HCT116 (cell line): ENCODE data around the gene COMMD1. TPM values are rescaled to one million over a fixed set of nuclear protein-coding genes. Genes with fewer than 3 reads are reported as not detected.

Experiments
- ATAC-seq: fragments of 200-7000 bp; cut with Tn5 transposase; 2 replicates; pipeline ENCODE4 v1.9.1; 2020; ENCODE audit warnings: mild to moderate bottlenecking, moderate library complexity
- BruUV-seq: library from RNA; stranded (reverse); fragments of 400-500 nt; replicated peaks from 2 replicates; lab custom pipeline; 2021; lab: Mats Ljungman, UMichigan
- CTCF ChIA-PET: fragments of 300-600 bp; sonication (Branson Sonifier 250); formaldehyde crosslinking; loops from one replicate; lab custom pipeline; 2021; ENCODE audit warnings: antibody characterized with exemption; lab: Charles Lee
- POLR2A ChIA-PET: fragments of 300-600, 350-600 bp; sonication (Branson Sonifier 250); formaldehyde crosslinking; loops from one replicate; lab custom pipeline; 2021; ENCODE audit warnings: antibody characterized with exemption; lab: Charles Lee
- RAD21 ChIA-PET, 2 experiments: fragments of 300-600 bp; sonication (Branson Sonifier 250); formaldehyde crosslinking; loops; one replicate each; lab custom pipeline; 2023; ENCODE audit warnings: low total read pairs in 2 of 2; ENCODE audit not compliant: uncharacterized antibody in 2 of 2, unreplicated experiment in 2 of 2, low non-redundant PET in 1 of 2; lab: Charles Lee
- DNase-seq: peaks from one replicate; pipeline ENCODE4 v3.0.0-alpha.2; 2010; ENCODE audit warnings: low read depth, low spot score
- H2AFZ ChIP-seq: fragments of 200-600 bp; shearing (Covaris generic), sonication (generic); 2 replicates; pipeline ENCODE4 v1.6.1; 2017; ENCODE audit warnings: low read depth, mixed run types, mixed read lengths, antibody characterized with exemption, low read length; ENCODE audit not compliant: poor library complexity, severe bottlenecking
- H3K27ac ChIP-seq: 2 replicates; pipeline ENCODE4 v1.5.1; 2012; ENCODE audit warnings: low read depth, low read length
- H3K27me3 ChIP-seq: fragments of 200-600 bp; sonication (generic); 2 replicates; pipeline ENCODE4 v1.6.1; 2016; ENCODE audit warnings: mixed run types, low read length, mixed read lengths; ENCODE audit not compliant: insufficient read depth
- H3K36me3 ChIP-seq, 2 experiments: fragments of 200-500 bp in 1 of 2; fragments of 200-600 bp in 1 of 2; sonication (Bioruptor generic) in 1 of 2; sonication (generic) in 1 of 2; 2 replicates each; pipeline versions ENCODE4 v1.5.1 to v1.6.1; 2014 to 2016; ENCODE audit warnings: low read length in 2 of 2, inconsistent platforms in 1 of 2, mixed read lengths in 1 of 2, mixed run types in 1 of 2; ENCODE audit not compliant: insufficient read depth in 2 of 2, control insufficient read depth in 1 of 2
- H3K4me1 ChIP-seq, 2 experiments: fragments of 200-600 bp in 1 of 2; sonication (generic) in 1 of 2; 2 replicates each; pipeline versions ENCODE4 v1.5.1 to v1.6.1; 2012 to 2017; ENCODE audit warnings: low read length in 2 of 2, inconsistent platforms in 1 of 2, mild to moderate bottlenecking in 1 of 2, mixed read lengths in 1 of 2, mixed run types in 1 of 2, moderate library complexity in 1 of 2; ENCODE audit not compliant: insufficient read depth in 2 of 2, control insufficient read depth in 1 of 2
- H3K4me2 ChIP-seq: fragments of 200-600 bp; sonication (generic); 2 replicates; pipeline ENCODE4 v1.6.1; 2017; ENCODE audit warnings: mixed run types, low read length, mixed read lengths
- H3K4me3 ChIP-seq, 2 experiments: fragments of 200-600 bp in 1 of 2; sonication (generic) in 1 of 2; replicated peaks in 1 of 2; 2 replicates each; pipeline ENCODE4 v1.5.1; 2011 to 2016; ENCODE audit warnings: low read length in 2 of 2, control low read depth in 1 of 2, low read depth in 1 of 2, mild to moderate bottlenecking in 1 of 2, mixed read lengths in 1 of 2, mixed run types in 1 of 2
- H3K79me2 ChIP-seq: fragments of 200-600 bp; sonication (generic); 2 replicates; pipeline ENCODE4 v1.6.1; 2017; ENCODE audit warnings: mild to moderate bottlenecking, mixed run types, low read length, moderate library complexity, mixed read lengths; ENCODE audit not compliant: insufficient read depth
- H3K9ac ChIP-seq: fragments of 200-600 bp; sonication (generic); 2 replicates; pipeline ENCODE4 v1.6.1; 2016; ENCODE audit warnings: low read length, mixed read lengths
- H3K9me2 ChIP-seq: fragments of 200-600 bp; sonication (generic), shearing (Covaris generic); 2 replicates; pipeline ENCODE4 v1.6.1; 2017; ENCODE audit warnings: mixed run types, mild to moderate bottlenecking, moderate library complexity; ENCODE audit not compliant: insufficient read depth
- H3K9me3 ChIP-seq, 2 experiments: fragments of 200-500 bp in 1 of 2; fragments of 200-600 bp in 1 of 2; sonication (Bioruptor generic) in 1 of 2; sonication (generic) in 1 of 2; 2 replicates each; pipeline ENCODE4 v1.6.1; 2014 to 2017; ENCODE audit warnings: low read length in 2 of 2, mixed read lengths in 2 of 2, inconsistent platforms in 1 of 2, low read depth in 1 of 2, mild to moderate bottlenecking in 1 of 2, mixed run types in 1 of 2, moderate library complexity in 1 of 2; ENCODE audit not compliant: control insufficient read depth in 1 of 2, insufficient read depth in 1 of 2
- H4K20me1 ChIP-seq: fragments of 200-600 bp; sonication (generic), shearing (Covaris generic); 2 replicates; pipeline ENCODE4 v1.6.1; 2017; ENCODE audit warnings: mixed run types, mild to moderate bottlenecking, moderate library complexity; ENCODE audit not compliant: insufficient read depth
- CBX3 ChIP-seq: IDR thresholded peaks from 2 replicates; pipeline ENCODE4 v1.6.1; 2012; ENCODE audit warnings: low read depth
- EGR1 ChIP-seq: IDR thresholded peaks from 2 replicates; pipeline ENCODE4 v1.6.1; 2012; ENCODE audit warnings: low read depth
- ELF1 ChIP-seq: IDR thresholded peaks from 2 replicates; pipeline ENCODE4 v1.6.1; 2012; ENCODE audit warnings: low read depth, borderline replicate concordance
- JUND ChIP-seq: IDR thresholded peaks from 2 replicates; pipeline ENCODE4 v1.6.1; 2012
- YY1 ChIP-seq: IDR thresholded peaks from 2 replicates; pipeline ENCODE4 v1.6.1; 2011; ENCODE audit warnings: low read length, low read depth, moderate library complexity, mild to moderate bottlenecking; ENCODE audit not compliant: insufficient replicate concordance; ENCODE audit errors: extremely low read depth
- ZFX ChIP-seq: fragments of 450-650 bp; IDR thresholded peaks from 2 replicates; pipeline ENCODE4 v1.6.1; 2017
- ZNF274 ChIP-seq: fragments of 200-500 bp; sonication (Bioruptor generic); IDR thresholded peaks from 2 replicates; pipeline ENCODE4 v1.6.1; 2014; ENCODE audit warnings: mild to moderate bottlenecking, low read depth, low read length, inconsistent platforms
- intact Hi-C: fragments of 100-400 bp; cut with micrococcal nuclease; formaldehyde crosslinking; loops from 2 replicates; pipeline ENCODE4 v1.10.0; 2022
- total RNA-seq: library from RNA; stranded (reverse); gene quantifications from one replicate; pipeline ENCODE4 v1.2.1, GENCODE V29; 2021; ENCODE audit not compliant: unreplicated experiment
- TF ChIP-seq, protein P1 (sequence below): IDR thresholded peaks from 2 replicates; pipeline ENCODE4 v1.6.1; 2012
- TF ChIP-seq, protein P2 (sequence below), 3 experiments: fragments of 200-600 bp in 1 of 3; sonication (generic) in 1 of 3; IDR thresholded peaks in 2 of 3; conservative IDR thresholded peaks in 1 of 3; 2 replicates each; pipeline ENCODE4 v1.5.1; 2012 to 2017; ENCODE audit warnings: low read depth in 2 of 3, low read length in 2 of 3, antibody characterized with exemption in 1 of 3, borderline replicate concordance in 1 of 3, control low read depth in 1 of 3, mild to moderate bottlenecking in 1 of 3, mixed read lengths in 1 of 3, mixed run types in 1 of 3, moderate library complexity in 1 of 3; ENCODE audit not compliant: insufficient read depth in 1 of 3
- TF ChIP-seq, protein P3 (sequence below): IDR thresholded peaks from 2 replicates; pipeline ENCODE4 v1.6.1; 2012; ENCODE audit warnings: low read depth
- TF ChIP-seq, protein P4 (sequence below): IDR thresholded peaks from 2 replicates; pipeline ENCODE4 v1.6.1; 2011; ENCODE audit warnings: mild to moderate bottlenecking, low read length, moderate library complexity; ENCODE audit not compliant: insufficient replicate concordance; ENCODE audit errors: extremely low read depth

COMMD1 gene
- total RNA-seq, 1 experiment from 2014 or later = 16.1 TPM

DNA sequence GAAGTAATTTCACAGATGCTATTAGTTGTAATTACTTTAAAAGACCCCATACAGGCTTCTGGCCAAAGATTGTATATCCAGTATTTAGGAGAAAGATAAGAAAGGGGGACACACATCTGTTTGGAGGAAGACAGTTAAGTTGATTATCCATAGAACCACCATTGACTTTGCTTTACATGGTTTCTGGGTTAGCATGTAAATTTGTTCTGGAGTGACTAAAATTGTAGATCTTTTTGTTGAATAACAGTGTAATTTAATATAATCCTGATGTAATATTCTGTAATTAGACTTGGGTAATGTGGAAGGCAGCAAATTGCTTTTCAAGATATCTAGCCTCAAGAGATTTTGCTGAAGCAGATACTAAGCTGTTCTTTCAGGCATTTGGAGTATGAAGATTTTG is 17.2 kb downstream of the COMMD1 start:
- Histone ChIP-seq H4K20me1 (no peaks in the 10 kb centered on the region), H2AFZ (no peak overlapping the region), H3K79me2 (no peaks in the 10 kb centered on the region), H3K9me3 (no peaks in the 10 kb centered on the region), H3K36me3 (no peaks in the 10 kb centered on the region), H3K9ac (no peak overlapping the region), H3K4me3 (no peak overlapping the region), H3K27ac (no peak overlapping the region), H3K4me1 (no peaks in the 10 kb centered on the region), H3K4me2 (no peak overlapping the region), H3K27me3 (no peaks in the 10 kb centered on the region), H3K9me2 (no peaks in the 10 kb centered on the region)
- DNase-seq = no peak
- ChIA-PET POLR2A (no interaction called here), CTCF (no interaction called here), RAD21 (no interaction called here)
- BruUV-seq = no TSS peak
- ATAC-seq = no peak
- intact Hi-C loops = no loop called here
- TF ChIP-seq, protein P1, sequence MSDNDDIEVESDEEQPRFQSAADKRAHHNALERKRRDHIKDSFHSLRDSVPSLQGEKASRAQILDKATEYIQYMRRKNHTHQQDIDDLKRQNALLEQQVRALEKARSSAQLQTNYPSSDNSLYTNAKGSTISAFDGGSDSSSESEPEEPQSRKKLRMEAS = no peak
- no peak for TF ChIP-seq ZFX
- no peak for TF ChIP-seq EGR1
- TF ChIP-seq, protein P2, sequence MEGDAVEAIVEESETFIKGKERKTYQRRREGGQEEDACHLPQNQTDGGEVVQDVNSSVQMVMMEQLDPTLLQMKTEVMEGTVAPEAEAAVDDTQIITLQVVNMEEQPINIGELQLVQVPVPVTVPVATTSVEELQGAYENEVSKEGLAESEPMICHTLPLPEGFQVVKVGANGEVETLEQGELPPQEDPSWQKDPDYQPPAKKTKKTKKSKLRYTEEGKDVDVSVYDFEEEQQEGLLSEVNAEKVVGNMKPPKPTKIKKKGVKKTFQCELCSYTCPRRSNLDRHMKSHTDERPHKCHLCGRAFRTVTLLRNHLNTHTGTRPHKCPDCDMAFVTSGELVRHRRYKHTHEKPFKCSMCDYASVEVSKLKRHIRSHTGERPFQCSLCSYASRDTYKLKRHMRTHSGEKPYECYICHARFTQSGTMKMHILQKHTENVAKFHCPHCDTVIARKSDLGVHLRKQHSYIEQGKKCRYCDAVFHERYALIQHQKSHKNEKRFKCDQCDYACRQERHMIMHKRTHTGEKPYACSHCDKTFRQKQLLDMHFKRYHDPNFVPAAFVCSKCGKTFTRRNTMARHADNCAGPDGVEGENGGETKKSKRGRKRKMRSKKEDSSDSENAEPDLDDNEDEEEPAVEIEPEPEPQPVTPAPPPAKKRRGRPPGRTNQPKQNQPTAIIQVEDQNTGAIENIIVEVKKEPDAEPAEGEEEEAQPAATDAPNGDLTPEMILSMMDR (IDR thresholded peaks at IDR 0.05 in 2 of 3, conservative IDR thresholded peaks at IDR 0.05 in 1 of 3; ENCODE audit: borderline replicate concordance in 1 of 3, insufficient read depth in 1 of 3, low read depth in 2 of 3, low read length in 2 of 3) = no peak
- TF ChIP-seq ZNF274 = no peak
- TF ChIP-seq JUND = no peak
- TF ChIP-seq YY1 = no peak
- TF ChIP-seq, protein P3, sequence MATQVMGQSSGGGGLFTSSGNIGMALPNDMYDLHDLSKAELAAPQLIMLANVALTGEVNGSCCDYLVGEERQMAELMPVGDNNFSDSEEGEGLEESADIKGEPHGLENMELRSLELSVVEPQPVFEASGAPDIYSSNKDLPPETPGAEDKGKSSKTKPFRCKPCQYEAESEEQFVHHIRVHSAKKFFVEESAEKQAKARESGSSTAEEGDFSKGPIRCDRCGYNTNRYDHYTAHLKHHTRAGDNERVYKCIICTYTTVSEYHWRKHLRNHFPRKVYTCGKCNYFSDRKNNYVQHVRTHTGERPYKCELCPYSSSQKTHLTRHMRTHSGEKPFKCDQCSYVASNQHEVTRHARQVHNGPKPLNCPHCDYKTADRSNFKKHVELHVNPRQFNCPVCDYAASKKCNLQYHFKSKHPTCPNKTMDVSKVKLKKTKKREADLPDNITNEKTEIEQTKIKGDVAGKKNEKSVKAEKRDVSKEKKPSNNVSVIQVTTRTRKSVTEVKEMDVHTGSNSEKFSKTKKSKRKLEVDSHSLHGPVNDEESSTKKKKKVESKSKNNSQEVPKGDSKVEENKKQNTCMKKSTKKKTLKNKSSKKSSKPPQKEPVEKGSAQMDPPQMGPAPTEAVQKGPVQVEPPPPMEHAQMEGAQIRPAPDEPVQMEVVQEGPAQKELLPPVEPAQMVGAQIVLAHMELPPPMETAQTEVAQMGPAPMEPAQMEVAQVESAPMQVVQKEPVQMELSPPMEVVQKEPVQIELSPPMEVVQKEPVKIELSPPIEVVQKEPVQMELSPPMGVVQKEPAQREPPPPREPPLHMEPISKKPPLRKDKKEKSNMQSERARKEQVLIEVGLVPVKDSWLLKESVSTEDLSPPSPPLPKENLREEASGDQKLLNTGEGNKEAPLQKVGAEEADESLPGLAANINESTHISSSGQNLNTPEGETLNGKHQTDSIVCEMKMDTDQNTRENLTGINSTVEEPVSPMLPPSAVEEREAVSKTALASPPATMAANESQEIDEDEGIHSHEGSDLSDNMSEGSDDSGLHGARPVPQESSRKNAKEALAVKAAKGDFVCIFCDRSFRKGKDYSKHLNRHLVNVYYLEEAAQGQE = no peak
- no peak for TF ChIP-seq ELF1
- TF ChIP-seq CBX3 = no peak
- TF ChIP-seq, protein P4, sequence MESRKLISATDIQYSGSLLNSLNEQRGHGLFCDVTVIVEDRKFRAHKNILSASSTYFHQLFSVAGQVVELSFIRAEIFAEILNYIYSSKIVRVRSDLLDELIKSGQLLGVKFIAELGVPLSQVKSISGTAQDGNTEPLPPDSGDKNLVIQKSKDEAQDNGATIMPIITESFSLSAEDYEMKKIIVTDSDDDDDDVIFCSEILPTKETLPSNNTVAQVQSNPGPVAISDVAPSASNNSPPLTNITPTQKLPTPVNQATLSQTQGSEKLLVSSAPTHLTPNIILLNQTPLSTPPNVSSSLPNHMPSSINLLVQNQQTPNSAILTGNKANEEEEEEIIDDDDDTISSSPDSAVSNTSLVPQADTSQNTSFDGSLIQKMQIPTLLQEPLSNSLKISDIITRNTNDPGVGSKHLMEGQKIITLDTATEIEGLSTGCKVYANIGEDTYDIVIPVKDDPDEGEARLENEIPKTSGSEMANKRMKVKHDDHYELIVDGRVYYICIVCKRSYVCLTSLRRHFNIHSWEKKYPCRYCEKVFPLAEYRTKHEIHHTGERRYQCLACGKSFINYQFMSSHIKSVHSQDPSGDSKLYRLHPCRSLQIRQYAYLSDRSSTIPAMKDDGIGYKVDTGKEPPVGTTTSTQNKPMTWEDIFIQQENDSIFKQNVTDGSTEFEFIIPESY = no peak
- TF ChIP-seq, all 23 proteins: peak for 0
